Gastrocnemius medialis (tissue), 4 donors: Measurements from ENCODE around the gene SLC46A1.

ENCODE experiments used
- CTCF ChIP-seq, 5 experiments: fragments of 450-650 bp in 3 of 5; fragments of 200-600 bp in 2 of 5; sonication (generic) in 2 of 5; IDR thresholded peaks in 4 of 5; conservative IDR thresholded peaks in 1 of 5; 1 replicate in 4 of 5; 2 replicates in 1 of 5; pipeline ENCODE4 v1.5.1; 2016 to 2019; ENCODE audit warnings: antibody characterized with exemption in 5 of 5, mild to moderate bottlenecking in 3 of 5, moderate library complexity in 3 of 5
- POLR2A ChIP-seq, 2 donors: fragments of 450-650 bp; IDR thresholded peaks; one replicate each; pipeline ENCODE4 v1.6.1; 2017; ENCODE audit warnings: antibody characterized with exemption in 2 of 2, mild to moderate bottlenecking in 2 of 2, moderate library complexity in 2 of 2

- TF ChIP-seq CTCF (IDR thresholded peaks at IDR 0.05 in 4 of 5, conservative IDR thresholded peaks at IDR 0.05 in 1 of 5) (no peak), POLR2A (IDR thresholded peaks at IDR 0.05) (no peak)
Measured at GRCh38 chr17:28363186-28363585, 42.8 kb downstream of the SLC46A1 start.
